DOHH2 (cell line): ENCODE results near the gene IQSEC1.

Experiments used
- CTCF ChIP-seq: fragments of 200-600 bp; sonication (generic); IDR thresholded peaks from one replicate; pipeline ENCODE4 v1.5.1; 2014; ENCODE audit warnings: antibody characterized with exemption, mild to moderate bottlenecking, low read depth, low read length; ENCODE audit not compliant: poor library complexity, severe bottlenecking
- EZH2phosphoT487 ChIP-seq: fragments of 200-600 bp; sonication (generic); IDR thresholded peaks from 2 replicates; pipeline ENCODE4 v1.6.1; 2017; ENCODE audit warnings: borderline replicate concordance, mild to moderate bottlenecking, antibody characterized with exemption, low read length, moderate library complexity, mixed read lengths

GRCh38 chr3:13107661-13108060, 34.4 kb upstream of the IQSEC1 start:
- no peak for TF ChIP-seq CTCF
- TF ChIP-seq EZH2phosphoT487 = no peak
